NCI-H146 treated with DMSO at 0.1 percent for 48 hours (cell line): Measurements from ENCODE around the gene CLDN6.
"Not testable (repeated sequence)": the region's sequence is repeated elsewhere in the genome, so short reads cannot be mapped to it uniquely, and the experiment has no call there.

Experiments
- DNase-seq: peaks from one replicate; lab custom pipeline; 2025; ENCODE audit not compliant: unreplicated experiment; lab: John Stamatoyannopoulos, UW

Gene CLDN6

GRCh38 chr16:3052571-3053329 is 34.8 kb upstream of the CLDN6 start:
- not testable (repeated sequence) for DNase-seq

GRCh38 chr16:3051494-3051893 is 33.5 kb upstream of the CLDN6 start:
- no peak for DNase-seq

- peak; percentile 29 for DNase-seq
These were observed 33.0 kb upstream of the CLDN6 start for GRCh38 chr16:3051009-3051408.

- no peak for DNase-seq
These were observed 32.5 kb upstream of the CLDN6 start for GRCh38 chr16:3050487-3050886.

GRCh38 chr16:3049921-3050481 is 32.0 kb upstream of the CLDN6 start:
- DNase-seq: no peak

GRCh38 chr16:3047387-3047720 is 29.4 kb upstream of the CLDN6 start:
- DNase-seq: no peak

- no peak for DNase-seq
These were observed 28.8 kb upstream of the CLDN6 start for GRCh38 chr16:3046641-3047386.

- no peak for DNase-seq
These were observed 28.0 kb upstream of the CLDN6 start, which contains the start of gene MMP25 for GRCh38 chr16:3045758-3046640. Gene MMP25 (plus strand): TSS chr16:3046561. CDS start chr16:3046918, 357 bp downstream.

- no peak for DNase-seq
These were observed 26.7 kb upstream of the CLDN6 start for GRCh38 chr16:3044708-3045107.

GRCh38 chr16:3042376-3042775 is 24.4 kb upstream of the CLDN6 start:
- no peak for DNase-seq

- no peak for DNase-seq
These were observed 20.9 kb upstream of the CLDN6 start for GRCh38 chr16:3038896-3039295.

- DNase-seq: no peak
These were observed 20.3 kb upstream of the CLDN6 start for GRCh38 chr16:3038256-3038655.

GRCh38 chr16:3036726-3037315 is 18.8 kb upstream of the CLDN6 start, which contains the start of gene BICDL2:
Gene BICDL2 (minus strand): TSS chr16:3036944. CDS start chr16:3035496, 1,448 bp downstream.
- DNase-seq: peak; percentile 35

- no peak for DNase-seq
These were observed 18.2 kb upstream of the CLDN6 start for GRCh38 chr16:3035972-3036725.

- DNase-seq: no peak
These were observed 17.4 kb upstream of the CLDN6 start for GRCh38 chr16:3035289-3035971.

- DNase-seq: no peak
These were observed 14.6 kb upstream of the CLDN6 start for GRCh38 chr16:3032624-3033023.

GRCh38 chr16:3030222-3031212 is 12.5 kb upstream of the CLDN6 start:
- no peak for DNase-seq
